Mucosa of descending colon (tissue), 3 donors: Measurements from ENCODE around the gene CD151. TPM values are rescaled to one million over a fixed set of nuclear protein-coding genes. Genes with fewer than 3 reads are reported as not detected.

ENCODE experiments used
- ATAC-seq: fragments of 200-7000 bp; cut with Tn5 transposase; one replicate; pipeline ENCODE4 v1.9.1; 2020; ENCODE audit warnings: mild to moderate bottlenecking, moderate library complexity
- DNase-seq, 3 donors: peaks; one replicate each; pipeline ENCODE4 v3.0.0-alpha.2; 2020
- H3K36me3 ChIP-seq: fragments of 200-600 bp; one replicate; pipeline ENCODE4 v1.8.0; 2021; ENCODE audit warnings: low read depth, mild to moderate bottlenecking
- H3K4me1 ChIP-seq: fragments of 200-600 bp; one replicate; pipeline ENCODE4 v1.8.0; 2021; ENCODE audit warnings: low read depth, mild to moderate bottlenecking
- H3K4me3 ChIP-seq: fragments of 200-600 bp; one replicate; pipeline ENCODE4 v1.8.0; 2021; ENCODE audit warnings: mild to moderate bottlenecking
- H3K9me3 ChIP-seq: fragments of 200-600 bp; one replicate; pipeline ENCODE4 v1.8.0; 2021; ENCODE audit warnings: mild to moderate bottlenecking
- intact Hi-C, 2 donors: fragments of 100-400 bp; cut with DNase I in 1 of 2; cut with micrococcal nuclease in 1 of 2; formaldehyde crosslinking; loops; one replicate each; pipeline versions ENCODE4 v1.11.0 to v1.11.1; 2022; cut with DNase I, micrococcal nuclease
- total RNA-seq, 3 donors: library from RNA; stranded (reverse); fragmentation: NEBNext Ultra II Directional in 2 of 3; extraction: Animal tissue kit (Norgen Biotek cat#: 25700) in 2 of 3; gene quantifications; one replicate each; pipeline versions ENCODE4 v1.2.1 to v1.2.4, GENCODE V29; 2021 to 2023
- TF ChIP-seq, protein P1 (sequence below): fragments of 200-600 bp; IDR thresholded peaks from one replicate; pipeline ENCODE4 v1.8.0; 2022; ENCODE audit warnings: antibody characterized with exemption, mild to moderate bottlenecking
- donor health status: DM: no; HTN: no; CAD: no; lungs with moderate emphysema.
- donor health status: DM: no; HTN: no; CAD: no.
- donor health status: DM: no; HTN: yes; CAD: no.

Gene CD151
- total RNA-seq, 3 donors from 2014 or later, result 364 to 415 (median 378) TPM

DNA sequence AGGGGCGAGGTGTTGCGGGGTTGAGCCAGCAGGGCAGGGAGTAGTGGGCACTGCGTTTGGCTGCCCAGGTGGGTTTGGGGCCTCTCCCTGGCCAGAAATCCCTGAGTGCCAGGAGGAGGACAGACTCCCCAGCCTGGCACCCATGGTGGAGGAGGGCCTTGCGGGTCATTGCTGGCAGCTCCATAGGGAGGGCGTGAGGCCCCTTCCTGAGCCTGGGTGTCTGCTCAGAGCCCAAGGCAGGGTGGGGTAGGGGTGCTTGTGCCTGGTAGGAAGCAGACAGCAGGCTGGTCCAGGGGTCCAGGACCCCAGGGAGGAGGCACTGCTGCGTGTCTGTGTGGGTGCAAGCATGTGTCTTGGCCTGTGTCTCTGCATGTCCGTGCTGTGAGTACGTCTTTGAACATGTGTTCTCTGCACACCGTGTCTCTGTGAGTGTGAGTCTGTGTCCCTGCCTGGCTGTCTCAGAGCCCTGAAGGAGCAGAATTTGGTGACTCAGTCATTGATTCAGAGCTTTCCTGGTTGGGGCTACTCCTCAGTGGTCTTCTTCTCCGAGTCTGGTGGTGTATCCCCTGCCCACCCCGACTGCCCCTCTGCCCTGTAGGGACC is 13.8 kb downstream of the CD151 start:
- intact Hi-C loops, result loop anchor here in 1 of 2 donors (5.0 kb wide), 1 partner anchor 206 kb away; no protein-coding TSS in a partner anchor
- DNase-seq, result no peak

DNA sequence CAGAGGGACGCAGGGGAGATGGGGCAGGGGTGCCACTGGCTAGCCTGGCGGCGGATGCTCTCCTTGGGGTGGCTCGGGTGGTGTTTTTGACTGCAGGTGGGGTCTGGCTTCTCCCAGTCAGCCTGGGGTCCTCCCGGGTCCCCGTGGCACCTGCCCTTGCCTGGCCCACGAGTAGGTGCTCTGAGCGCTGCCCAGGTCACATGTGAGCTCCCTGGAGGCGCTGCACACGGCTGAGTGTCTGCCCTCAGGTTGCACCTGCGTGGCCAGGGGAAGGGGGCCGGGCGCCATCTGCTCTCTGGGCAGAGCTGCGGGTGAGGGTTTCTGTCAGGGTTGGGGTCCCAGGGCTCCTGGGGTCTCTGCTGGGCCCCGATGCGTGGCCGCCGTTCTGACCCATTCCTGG is 15.1 kb downstream of the CD151 start:
- intact Hi-C loops, result loop anchor here in 1 of 2 donors (5.0 kb wide), 1 partner anchor 204 kb away; no protein-coding TSS in a partner anchor
- H3K4me3 ChIP-seq, result no peak overlapping the region
- ATAC-seq, result no peak
- H3K36me3 ChIP-seq, result no peaks in the 10 kb centered on the region
- H3K9me3 ChIP-seq, result no peaks in the 10 kb centered on the region
- H3K4me1 ChIP-seq, result peaks cover 33% of the 10 kb centered on the region
- DNase-seq, result no peak
- TF ChIP-seq, protein P1, sequence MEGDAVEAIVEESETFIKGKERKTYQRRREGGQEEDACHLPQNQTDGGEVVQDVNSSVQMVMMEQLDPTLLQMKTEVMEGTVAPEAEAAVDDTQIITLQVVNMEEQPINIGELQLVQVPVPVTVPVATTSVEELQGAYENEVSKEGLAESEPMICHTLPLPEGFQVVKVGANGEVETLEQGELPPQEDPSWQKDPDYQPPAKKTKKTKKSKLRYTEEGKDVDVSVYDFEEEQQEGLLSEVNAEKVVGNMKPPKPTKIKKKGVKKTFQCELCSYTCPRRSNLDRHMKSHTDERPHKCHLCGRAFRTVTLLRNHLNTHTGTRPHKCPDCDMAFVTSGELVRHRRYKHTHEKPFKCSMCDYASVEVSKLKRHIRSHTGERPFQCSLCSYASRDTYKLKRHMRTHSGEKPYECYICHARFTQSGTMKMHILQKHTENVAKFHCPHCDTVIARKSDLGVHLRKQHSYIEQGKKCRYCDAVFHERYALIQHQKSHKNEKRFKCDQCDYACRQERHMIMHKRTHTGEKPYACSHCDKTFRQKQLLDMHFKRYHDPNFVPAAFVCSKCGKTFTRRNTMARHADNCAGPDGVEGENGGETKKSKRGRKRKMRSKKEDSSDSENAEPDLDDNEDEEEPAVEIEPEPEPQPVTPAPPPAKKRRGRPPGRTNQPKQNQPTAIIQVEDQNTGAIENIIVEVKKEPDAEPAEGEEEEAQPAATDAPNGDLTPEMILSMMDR, result no peak

More for the DNA sequence above, 13.8 kb downstream of the CD151 start:
- no peak overlapping the region for H3K4me3 ChIP-seq
- TF ChIP-seq, protein P1, result no peak
- no peaks in the 10 kb centered on the region for H3K36me3 ChIP-seq
- no peaks in the 10 kb centered on the region for H3K9me3 ChIP-seq
- H3K4me1 ChIP-seq, result peaks cover 35% of the 10 kb centered on the region
- ATAC-seq, result no peak

DNA sequence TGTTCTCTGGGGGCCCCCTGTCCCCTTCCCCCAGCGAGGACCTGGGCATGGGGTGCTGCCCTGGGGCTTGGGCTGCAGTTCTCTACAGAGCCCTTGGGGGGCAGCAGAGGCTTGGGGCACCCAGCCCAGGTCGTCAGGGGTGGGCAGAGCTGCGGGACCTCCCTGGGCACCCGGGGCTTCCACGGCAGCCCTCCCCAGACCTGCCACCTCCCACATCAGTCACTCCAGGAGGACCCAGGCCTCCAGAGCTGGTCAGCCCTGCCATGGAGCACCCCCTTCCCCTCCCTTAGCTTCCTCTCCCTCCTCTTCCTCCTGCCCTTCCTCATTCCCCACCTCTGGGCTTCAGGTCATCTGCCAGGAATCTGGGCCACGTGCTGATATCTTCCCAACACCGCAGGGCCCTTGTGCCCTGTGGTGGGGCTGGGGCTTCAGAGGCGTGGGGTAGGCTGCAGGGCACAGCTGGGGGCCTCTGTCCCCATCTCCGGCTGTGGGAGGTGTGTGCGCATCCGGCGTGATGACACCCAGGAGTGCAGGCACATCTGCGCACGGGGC is 15.7 kb downstream of the CD151 start:
- Histone ChIP-seq H3K4me1 (peaks cover 27% of the 10 kb centered on the region), H3K9me3 (no peaks in the 10 kb centered on the region), H3K4me3 (no peak overlapping the region), H3K36me3 (no peaks in the 10 kb centered on the region)
- TF ChIP-seq, protein P1, result peak; percentile 93
- peak in 2 of 3 donors; percentile 65 to 76 for DNase-seq
- intact Hi-C loops, result loop anchor here in 1 of 2 donors (5.0 kb wide), 1 partner anchor 204 kb away; no protein-coding TSS in a partner anchor
- peak; percentile 62 for ATAC-seq

DNA sequence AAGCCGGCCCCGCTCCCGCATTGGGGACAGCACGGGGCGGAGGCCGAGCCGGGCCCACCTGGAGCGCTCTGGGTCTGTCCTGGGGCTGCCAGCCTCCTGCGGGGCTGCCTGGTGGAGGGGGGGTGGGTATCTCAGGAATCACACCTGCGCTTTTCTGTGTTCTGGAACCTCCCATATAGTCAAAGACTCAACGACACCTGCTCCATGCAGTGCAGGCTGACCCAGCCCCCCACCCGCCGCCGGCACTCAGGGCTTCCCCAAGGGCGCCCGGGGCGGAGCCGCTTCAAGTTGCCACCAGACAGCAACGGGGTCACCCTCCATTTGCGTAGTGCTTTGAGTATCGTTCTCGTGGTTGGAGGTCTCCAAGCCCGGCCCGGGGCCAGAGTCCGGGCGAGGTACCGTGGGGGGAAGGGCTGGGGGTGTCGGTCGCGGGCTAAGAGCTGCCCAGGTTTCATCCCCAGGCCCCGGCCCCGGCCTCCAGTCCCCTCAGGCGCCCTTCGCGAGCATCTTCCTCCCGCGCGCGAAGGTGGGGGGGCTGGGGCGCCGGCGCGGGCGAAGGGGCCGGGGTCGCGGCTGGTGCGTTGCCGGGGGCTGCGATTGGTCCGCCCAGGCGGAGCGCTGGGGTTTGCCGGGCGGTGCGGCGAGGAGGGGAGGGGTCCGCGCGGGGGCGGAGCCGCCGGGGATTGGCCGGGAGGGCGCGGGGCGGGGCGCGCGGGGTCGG is 16.5 kb downstream of the CD151 start:
- no peak for DNase-seq
- TF ChIP-seq, protein P1, result no peak
- Histone ChIP-seq H3K36me3 (no peaks in the 10 kb centered on the region), H3K4me3 (no peak overlapping the region), H3K9me3 (no peaks in the 10 kb centered on the region), H3K4me1 (peaks cover 19% of the 10 kb centered on the region)
- intact Hi-C loops, result loop anchor here in 1 of 2 donors (5.0 kb wide), 1 partner anchor 203 kb away; no protein-coding TSS in a partner anchor
- ATAC-seq, result no peak

DNA sequence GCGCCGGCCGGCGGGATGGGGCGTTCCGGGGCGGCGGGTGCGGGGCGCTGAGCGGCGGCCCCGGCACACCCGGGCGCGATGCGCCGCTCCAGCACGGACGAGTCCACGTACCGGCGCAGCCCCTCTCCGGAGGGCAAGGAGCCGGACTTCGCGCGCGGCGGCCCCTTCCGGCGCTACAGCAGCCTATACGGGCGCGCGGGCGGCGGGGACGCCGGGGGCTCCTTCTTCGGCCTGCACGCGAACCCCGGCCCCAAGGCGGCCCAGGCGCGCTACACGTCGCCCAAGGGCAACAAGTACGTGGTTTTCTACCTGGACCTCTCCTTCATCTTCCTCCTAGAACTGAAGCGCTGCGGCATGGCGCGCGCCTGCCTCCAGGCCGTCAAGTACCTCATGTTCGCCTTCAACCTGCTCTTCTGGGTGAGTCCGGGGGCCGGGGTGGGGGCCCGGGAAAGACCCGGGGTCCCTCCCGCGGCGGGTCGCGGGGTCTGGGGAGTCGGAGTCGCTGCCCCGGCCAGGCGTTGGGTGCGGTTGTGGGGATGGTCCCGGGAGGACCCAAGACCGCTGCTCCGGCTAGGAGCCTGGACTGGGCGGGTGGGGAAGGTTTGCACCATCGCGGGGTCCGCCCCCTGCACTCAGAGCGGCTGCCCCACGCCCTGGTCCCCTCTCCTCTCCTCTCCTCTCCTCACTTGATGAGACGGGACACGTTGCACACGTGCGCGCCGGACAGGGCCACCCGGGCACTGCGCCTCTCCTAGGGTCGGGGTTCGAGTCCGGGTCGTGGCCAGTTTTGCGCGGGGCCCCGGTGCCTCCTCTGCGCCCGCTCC is 17.4 kb downstream of the CD151 start:
- Histone ChIP-seq H3K4me1 (peaks cover 13% of the 10 kb centered on the region), H3K9me3 (no peaks in the 10 kb centered on the region), H3K4me3 (no peak overlapping the region), H3K36me3 (no peaks in the 10 kb centered on the region)
- TF ChIP-seq, protein P1, result no peak
- DNase-seq (no peak), ATAC-seq (no peak)
- intact Hi-C loops, result loop anchor here in 1 of 2 donors (5.0 kb wide), 1 partner anchor 202 kb away; no protein-coding TSS in a partner anchor
